B cell (primary cell): ENCODE data around the gene LOX. TPM values are rescaled to one million over a fixed set of nuclear protein-coding genes. Genes with fewer than 3 reads are reported as not detected.

Experiments used
- ATAC-seq: fragments of 200-7000 bp; cut with Tn5 transposase; one replicate; pipeline ENCODE4 v1.10.0; 2021; ENCODE audit warnings: low read depth, mild to moderate bottlenecking, moderate number of reproducible peaks, moderate library complexity
- CTCF ChIA-PET: fragments of 350-600 bp; sonication (Branson Sonifier 250); formaldehyde crosslinking; loops from one replicate; lab custom pipeline; 2021; ENCODE audit warnings: antibody characterized with exemption, inconsistent platforms; lab: Charles Lee
- POLR2A ChIA-PET: fragments of 350-600 bp; sonication (Branson Sonifier 250); formaldehyde crosslinking; loops from one replicate; lab custom pipeline; 2021; ENCODE audit warnings: antibody characterized with exemption; lab: Charles Lee
- DNase-seq: peaks from one replicate; pipeline ENCODE4 v3.0.0; 2013
- H2AFZ ChIP-seq: 2 replicates; pipeline ENCODE4 v1.6.1; 2012; ENCODE audit warnings: mild to moderate bottlenecking, low read depth, low read length; ENCODE audit not compliant: insufficient read depth, poor library complexity, severe bottlenecking
- H3K27ac ChIP-seq, 2 donors: 1 replicate in 1 of 2; 2 replicates in 1 of 2; pipeline ENCODE4 v1.5.1; 2012 to 2013; ENCODE audit warnings: low read length in 2 of 2, mild to moderate bottlenecking in 2 of 2, moderate library complexity in 1 of 2
- H3K27me3 ChIP-seq, 4 experiments: fragments of 200-600 bp in 1 of 4; sonication (generic) in 1 of 4; replicated peaks in 1 of 4; 1 replicate in 2 of 4; 2 replicates in 2 of 4; pipeline versions ENCODE4 v1.6.1 to v1.7.0; 2013 to 2016; ENCODE audit warnings: low read length in 3 of 4, mild to moderate bottlenecking in 2 of 4, mixed read lengths in 1 of 4, moderate library complexity in 1 of 4; ENCODE audit not compliant: insufficient read depth in 4 of 4, control insufficient read depth in 3 of 4; ENCODE audit errors: control extremely low read depth in 1 of 4
- H3K36me3 ChIP-seq, 2 experiments: replicated peaks in 1 of 2; 1 replicate in 1 of 2; 2 replicates in 1 of 2; pipeline versions ENCODE4 v1.6.1 to v1.7.1; 2013; ENCODE audit warnings: low read length in 1 of 2; ENCODE audit not compliant: insufficient read depth in 2 of 2, control insufficient read depth in 1 of 2; ENCODE audit errors: control extremely low read depth in 1 of 2, extremely low read depth in 1 of 2
- H3K4me1 ChIP-seq, 2 donors: fragments of 200-600 bp in 1 of 2; sonication (generic) in 1 of 2; 1 replicate in 1 of 2; 2 replicates in 1 of 2; pipeline versions ENCODE4 v1.5.1 to v1.6.1; 2013 to 2017; ENCODE audit warnings: low read length in 2 of 2; ENCODE audit not compliant: control insufficient read depth in 2 of 2, insufficient read depth in 2 of 2
- H3K4me2 ChIP-seq: replicated peaks from 2 replicates; pipeline ENCODE3; 2012; ENCODE audit warnings: mild to moderate bottlenecking, low read depth, low read length; ENCODE audit not compliant: poor library complexity, severe bottlenecking
- H3K4me3 ChIP-seq, 5 experiments: fragments of 200-600 bp in 1 of 5; sonication (generic) in 1 of 5; 1 replicate in 3 of 5; 2 replicates in 2 of 5; pipeline versions ENCODE4 v1.5.1 to v1.7.0; 2011 to 2016; ENCODE audit warnings: low read length in 4 of 5, mild to moderate bottlenecking in 4 of 5, low read depth in 2 of 5, control low read depth in 1 of 5, moderate library complexity in 1 of 5; ENCODE audit not compliant: insufficient read depth in 1 of 5; ENCODE audit errors: control extremely low read depth in 1 of 5, extremely low read depth in 1 of 5
- H3K79me2 ChIP-seq: fragments of 200-600 bp; sonication (generic); one replicate; pipeline ENCODE4 v1.6.0; 2016; ENCODE audit warnings: low read length; ENCODE audit not compliant: control insufficient read depth, insufficient read depth
- H3K9ac ChIP-seq: fragments of 200-600 bp; sonication (generic); 2 replicates; pipeline ENCODE4 v1.6.1; 2017; ENCODE audit warnings: mild to moderate bottlenecking, low read length, moderate library complexity
- H3K9me3 ChIP-seq, 3 donors: one replicate each; pipeline versions ENCODE4 v1.6.1 to v1.7.1; 2013; ENCODE audit warnings: low read length in 2 of 3; ENCODE audit not compliant: control insufficient read depth in 2 of 3, insufficient read depth in 1 of 3; ENCODE audit errors: control extremely low read depth in 1 of 3
- H4K20me1 ChIP-seq: 2 replicates; pipeline ENCODE4 v1.6.0; 2012; ENCODE audit warnings: mild to moderate bottlenecking, low read length; ENCODE audit not compliant: insufficient read depth, control insufficient read depth, poor library complexity, severe bottlenecking
- H3K27ac Mint-ChIP-seq: one replicate; pipeline ENCODE4 v1.8.0; 2021; ENCODE audit warnings: mixed read lengths
- H3K27me3 Mint-ChIP-seq: one replicate; pipeline ENCODE4 v1.8.0; 2021; ENCODE audit warnings: mixed read lengths
- H3K4me1 Mint-ChIP-seq: one replicate; pipeline ENCODE4 v1.8.0; 2021; ENCODE audit warnings: mixed read lengths
- H3K4me3 Mint-ChIP-seq: one replicate; pipeline ENCODE4 v1.8.0; 2021; ENCODE audit warnings: mixed read lengths
- H3K9me3 Mint-ChIP-seq: one replicate; pipeline ENCODE4 v1.8.0; 2022; ENCODE audit warnings: mixed read lengths; ENCODE audit not compliant: insufficient read depth
- CTCF ChIP-seq: fragments of 200-600 bp; IDR thresholded peaks from one replicate; pipeline ENCODE4 v1.8.0; 2022; ENCODE audit warnings: antibody characterized with exemption, mild to moderate bottlenecking
- EZH2 ChIP-seq: IDR thresholded peaks from 2 replicates; pipeline ENCODE4 v1.6.1; 2012; ENCODE audit warnings: borderline replicate concordance, low read depth, mild to moderate bottlenecking, moderate library complexity, low read length; ENCODE audit not compliant: insufficient read depth, poor library complexity, severe bottlenecking
- WGBS: methylation state at CpG from one replicate; pipeline ENCODE4 v1.1.5; 2013; ENCODE audit warnings: missing lambda C conversion rate; ENCODE audit not compliant: insufficient coverage; 5-methylcytosine and 5-hydroxymethylcytosine counted together
- intact Hi-C: fragments of 100-400 bp; cut with micrococcal nuclease; formaldehyde crosslinking; loops from one replicate; pipeline ENCODE4 v1.10.0; 2022
- polyA plus RNA-seq: library from polyadenylated mRNA; depleted of rRNA; stranded (reverse); fragments of >200 nt; gene quantifications from 2 replicates; pipeline ENCODE4 v1.2.3, GENCODE V29; 2012
- total RNA-seq, 2 donors: library from RNA; stranded (reverse); fragments of 120-200 nt in 1 of 2; gene quantifications; 1 replicate in 1 of 2; 2 replicates in 1 of 2; pipeline versions ENCODE4 v1.2.3 to v1.2.4, GENCODE V29; 2013 to 2022

LOX gene
- total and polyA plus RNA-seq, 2 donors (not counting 1 experiment from before 2014, with no cell fraction given) = not detected

DNA sequence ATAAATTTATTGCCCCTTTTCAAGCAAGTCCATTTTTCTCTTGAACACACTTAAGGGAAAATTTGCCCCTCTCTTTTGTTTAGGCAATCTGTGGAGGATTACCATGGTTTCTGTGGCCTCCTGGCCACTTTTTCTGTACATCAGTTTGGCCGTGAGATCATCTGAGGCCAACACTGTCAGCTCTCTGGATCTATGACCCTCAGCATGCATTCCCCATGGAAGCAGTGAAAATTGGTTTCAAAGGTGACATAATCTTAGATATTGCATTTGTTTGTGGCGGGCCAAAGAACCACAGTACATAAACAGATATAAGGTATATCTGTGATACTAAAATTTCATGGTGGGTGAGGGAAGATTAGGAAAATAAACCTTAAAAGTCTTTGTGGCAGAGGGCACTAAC lies 46.7 kb upstream of the LOX start:
- H3K4me2 ChIP-seq = no peak overlapping the region
- DNase-seq (no peak), ATAC-seq (no peak)
- POLR2A ChIA-PET = no interaction called here
- no peak overlapping the region for H3K4me3 ChIP-seq
- intact Hi-C loops = no loop called here
- Mint-ChIP-seq H3K4me3 (no peak overlapping the region), H3K27ac (no peak overlapping the region), H3K4me1 (no peaks in the 10 kb centered on the region), H3K27me3 (peaks cover 12% of the 10 kb centered on the region), H3K9me3 (no peaks in the 10 kb centered on the region)
- no peak overlapping the region for H3K9ac ChIP-seq
- no peak overlapping the region for H3K27ac ChIP-seq
- no CpG with 5 or more reads among the region's 2 CpGs for WGBS
- CTCF ChIA-PET = no interaction called here
- TF ChIP-seq CTCF (no peak), EZH2 (no peak)
- H3K27me3 ChIP-seq = no peaks in the 10 kb centered on the region
- H3K4me1 ChIP-seq = no peaks in the 10 kb centered on the region
- no peak overlapping the region for H2AFZ ChIP-seq
- H3K9me3 ChIP-seq = no peaks in the 10 kb centered on the region
- H3K36me3 ChIP-seq = no peaks in the 10 kb centered on the region
- no peaks in the 10 kb centered on the region for H3K79me2 ChIP-seq
- H4K20me1 ChIP-seq = no peaks in the 10 kb centered on the region

GRCh38 chr5:122121479-122122465 lies 43.7 kb upstream of the LOX start:
- DNase-seq (no peak), ATAC-seq (no peak)
- WGBS = 90% methylated on average over 8 of the region's 11 CpGs
- TF ChIP-seq CTCF (no peak), EZH2 (no peak)
- no peaks in the 10 kb centered on the region for H3K4me1 Mint-ChIP-seq
- Histone ChIP-seq H3K79me2 (no peaks in the 10 kb centered on the region), H3K27me3 (peaks cover 0 to 6% (median 2%) of the 10 kb centered on the region in 4 experiments), H3K36me3 (no peaks in the 10 kb centered on the region), H3K9me3 (no peaks in the 10 kb centered on the region), H3K4me3 (no peak overlapping the region), H3K4me2 (no peak overlapping the region), H3K9ac (no peak overlapping the region), H4K20me1 (no peaks in the 10 kb centered on the region), H3K27ac (no peak overlapping the region), H3K4me1 (no peaks in the 10 kb centered on the region), H2AFZ (no peak overlapping the region)
- no peaks in the 10 kb centered on the region for H3K9me3 Mint-ChIP-seq
- ChIA-PET CTCF (no interaction called here), POLR2A (no interaction called here)
- H3K27me3 Mint-ChIP-seq = peaks cover 12% of the 10 kb centered on the region
- no peak overlapping the region for H3K4me3 Mint-ChIP-seq
- no peak overlapping the region for H3K27ac Mint-ChIP-seq
- intact Hi-C loops = no loop called here
